Endothelial cell of umbilical vein (primary cell): Measurements from ENCODE around the gene F2RL3.

Source experiments
- CTCF ChIP-seq, 2 donors: IDR thresholded peaks; 1 replicate in 1 of 2; 2 replicates in 1 of 2; pipeline ENCODE4 v1.5.1; 2011; ENCODE audit warnings: low read length in 2 of 2, mild to moderate bottlenecking in 2 of 2, moderate library complexity in 2 of 2, control low read depth in 1 of 2, inconsistent platforms in 1 of 2, low read depth in 1 of 2; ENCODE audit not compliant: insufficient read depth in 1 of 2; ENCODE audit errors: extremely low read depth in 1 of 2
- MYC ChIP-seq: IDR thresholded peaks from one replicate; pipeline ENCODE4 v1.6.1; 2011; ENCODE audit warnings: mild to moderate bottlenecking, low read depth, low read length
- POLR2A ChIP-seq: IDR thresholded peaks from 2 replicates; pipeline ENCODE4 v1.6.1; 2012; ENCODE audit warnings: low read depth, mild to moderate bottlenecking, control low read depth, low read length
- POLR2AphosphoS5 ChIP-seq: IDR thresholded peaks from 2 replicates; pipeline ENCODE4 v1.6.1; 2012; ENCODE audit warnings: low read depth, mild to moderate bottlenecking, control low read depth, low read length, moderate library complexity; ENCODE audit not compliant: insufficient read depth
- TF ChIP-seq, protein P1 (sequence below): IDR thresholded peaks from 2 replicates; pipeline ENCODE4 v1.6.1; 2011; ENCODE audit not compliant: insufficient read depth, insufficient read length

- TF ChIP-seq CTCF (IDR thresholded peaks at IDR 0.05; ENCODE audit: extremely low read depth in 1 of 2, insufficient read depth in 1 of 2, low read depth in 1 of 2, low read length in 2 of 2) (no peak), MYC (no peak), POLR2A (no peak), POLR2AphosphoS5 (no peak)
- TF ChIP-seq, protein P1, sequence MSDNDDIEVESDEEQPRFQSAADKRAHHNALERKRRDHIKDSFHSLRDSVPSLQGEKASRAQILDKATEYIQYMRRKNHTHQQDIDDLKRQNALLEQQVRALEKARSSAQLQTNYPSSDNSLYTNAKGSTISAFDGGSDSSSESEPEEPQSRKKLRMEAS, result no peak
Measured at GRCh38 chr19:16868423-16869130, 20.2 kb upstream of the F2RL3 start.
